Endothelial cell of umbilical vein (primary cell): ENCODE results near the gene LCOR. TPM values are rescaled to one million over a fixed set of nuclear protein-coding genes. Genes with fewer than 3 reads are reported as not detected.

Experiments
- BruUV-seq: library from RNA; stranded (reverse); fragments of 400-500 nt; replicated peaks from 2 replicates; lab custom pipeline; 2021; lab: Mats Ljungman, UMichigan
- CTCF ChIA-PET: fragments of 300-600, 350-600 bp; sonication (Branson Sonifier 250); formaldehyde crosslinking; loops from one replicate; lab custom pipeline; 2021; ENCODE audit warnings: antibody characterized with exemption, inconsistent platforms; lab: Charles Lee
- POLR2A ChIA-PET: fragments of 300-600, 350-600 bp; sonication (Branson Sonifier 250); formaldehyde crosslinking; loops from one replicate; lab custom pipeline; 2021; ENCODE audit warnings: antibody characterized with exemption, inconsistent platforms; lab: Charles Lee
- DNase-seq: peaks from one replicate; pipeline ENCODE4 v3.0.0-alpha.2; 2011; ENCODE audit warnings: low read depth, low spot score
- FAIRE-seq: peaks from 2 replicates; lab custom pipeline; 2011; peaks lifted over from hg19 to GRCh38; lab: Jason Lieb, UNC
- H2AFZ ChIP-seq: 2 replicates; pipeline ENCODE4 v1.6.0; 2012; ENCODE audit warnings: low read depth, low read length, control low read depth, inconsistent platforms
- H3K27ac ChIP-seq: 2 replicates; pipeline ENCODE4 v1.5.1; 2011; ENCODE audit warnings: low read depth, mild to moderate bottlenecking, control low read depth, low read length, moderate library complexity; ENCODE audit not compliant: insufficient read depth
- H3K27me3 ChIP-seq, 2 experiments: 2 replicates each; pipeline versions ENCODE4 v1.6.0 to v1.6.1; 2011; ENCODE audit warnings: low read length in 2 of 2, mixed read lengths in 1 of 2; ENCODE audit not compliant: control insufficient read depth in 2 of 2, insufficient read depth in 2 of 2
- H3K36me3 ChIP-seq, 2 experiments: 2 replicates in 1 of 2; 3 replicates in 1 of 2; pipeline ENCODE4 v1.5.1; 2011; ENCODE audit warnings: low read length in 2 of 2, mild to moderate bottlenecking in 1 of 2, moderate library complexity in 1 of 2; ENCODE audit not compliant: control insufficient read depth in 2 of 2, insufficient read depth in 2 of 2; ENCODE audit errors: extremely low read depth in 1 of 2
- H3K4me1 ChIP-seq: 3 replicates; pipeline ENCODE4 v1.5.1; 2011; ENCODE audit warnings: mild to moderate bottlenecking, low read length; ENCODE audit not compliant: control insufficient read depth, insufficient read depth; ENCODE audit errors: extremely low read depth
- H3K4me2 ChIP-seq: 2 replicates; pipeline ENCODE4 v1.6.1; 2011; ENCODE audit warnings: low read length, control low read depth, mixed read lengths; ENCODE audit not compliant: insufficient read depth
- H3K4me3 ChIP-seq, 3 experiments: fragments of 200-600 bp in 1 of 3; sonication (generic), shearing (Covaris generic) in 1 of 3; replicated peaks in 1 of 3; 2 replicates each; pipeline ENCODE4 v1.5.1; 2011 to 2016; ENCODE audit warnings: control low read depth in 3 of 3, low read length in 3 of 3, mild to moderate bottlenecking in 2 of 3, inconsistent platforms in 1 of 3, low read depth in 1 of 3, moderate library complexity in 1 of 3; ENCODE audit not compliant: insufficient read depth in 1 of 3
- H3K79me2 ChIP-seq: 2 replicates; pipeline ENCODE4 v1.6.0; 2012; ENCODE audit warnings: low read length, inconsistent platforms; ENCODE audit not compliant: control insufficient read depth, insufficient read depth
- H3K9ac ChIP-seq: replicated peaks from 2 replicates; pipeline ENCODE3; 2011; ENCODE audit warnings: low read length, control low read depth; ENCODE audit not compliant: insufficient read depth; ENCODE audit errors: extremely low read depth
- H3K9me1 ChIP-seq: replicated peaks from 3 replicates; pipeline ENCODE4 v1.6.0; 2011; ENCODE audit warnings: mild to moderate bottlenecking, low read length; ENCODE audit not compliant: control insufficient read depth, insufficient read depth; ENCODE audit errors: extremely low read depth
- H3K9me3 ChIP-seq: replicated peaks from 2 replicates; pipeline ENCODE4 v1.5.1; 2012; ENCODE audit warnings: low read length, inconsistent platforms; ENCODE audit not compliant: control insufficient read depth, insufficient read depth
- H4K20me1 ChIP-seq: replicated peaks from 2 replicates; pipeline ENCODE3; 2011; ENCODE audit warnings: mild to moderate bottlenecking, low read length; ENCODE audit not compliant: control insufficient read depth, insufficient read depth; ENCODE audit errors: extremely low read depth
- EZH2 ChIP-seq: IDR thresholded peaks from 2 replicates; pipeline ENCODE4 v1.6.1; 2012; ENCODE audit warnings: borderline replicate concordance, low read depth, mild to moderate bottlenecking, moderate library complexity, low read length, inconsistent platforms; ENCODE audit not compliant: severe bottlenecking
- FOS ChIP-seq: IDR thresholded peaks from 2 replicates; pipeline ENCODE4 v1.6.1; 2011; ENCODE audit warnings: mild to moderate bottlenecking, low read length, moderate library complexity, borderline replicate concordance; ENCODE audit not compliant: insufficient read depth
- GATA2 ChIP-seq: IDR thresholded peaks from 2 replicates; pipeline ENCODE4 v1.7.0; 2011; ENCODE audit warnings: low read depth, mild to moderate bottlenecking, moderate library complexity, mixed read lengths, low read length; ENCODE audit not compliant: insufficient read length, insufficient read depth
- JUN ChIP-seq: IDR thresholded peaks from 2 replicates; pipeline ENCODE4 v1.6.1; 2011; ENCODE audit warnings: borderline replicate concordance, low read depth; ENCODE audit not compliant: insufficient read length, insufficient read depth
- MYC ChIP-seq: IDR thresholded peaks from one replicate; pipeline ENCODE4 v1.6.1; 2011; ENCODE audit warnings: mild to moderate bottlenecking, low read depth, low read length
- POLR2A ChIP-seq: IDR thresholded peaks from 2 replicates; pipeline ENCODE4 v1.6.1; 2012; ENCODE audit warnings: low read depth, mild to moderate bottlenecking, control low read depth, low read length
- POLR2AphosphoS5 ChIP-seq: IDR thresholded peaks from 2 replicates; pipeline ENCODE4 v1.6.1; 2012; ENCODE audit warnings: low read depth, mild to moderate bottlenecking, control low read depth, low read length, moderate library complexity; ENCODE audit not compliant: insufficient read depth
- dilution Hi-C: fragments of 300-500 bp; cut with MboI; formaldehyde crosslinking; loops from one replicate; pipeline ENCODE4 v1.15.0; 2019; ENCODE audit warnings: low sequenced_read_pairs; ENCODE audit not compliant: extremely low pct_ligation_motif_present
- intact Hi-C: fragments of 100-400 bp; cut with micrococcal nuclease; formaldehyde crosslinking; loops from one replicate; pipeline ENCODE4 v1.10.0; 2022
- polyA plus RNA-seq, 4 experiments: library from polyadenylated mRNA; depleted of rRNA in 3 of 4; stranded (reverse) in 3 of 4; unstranded in 1 of 4; fragments of >200 nt; gene quantifications; 2 replicates each; pipeline versions ENCODE4 v1.2.1 to v1.2.3, GENCODE V29; 2011 to 2012; ENCODE audit warnings: missing spikeins in 1 of 4
- total RNA-seq: library from RNA; stranded (reverse); gene quantifications from 2 replicates; pipeline ENCODE4 v1.2.3, GENCODE V29; 2021
- TF ChIP-seq, protein P1 (sequence below): IDR thresholded peaks from 2 replicates; pipeline ENCODE4 v1.6.1; 2011; ENCODE audit not compliant: insufficient read depth, insufficient read length
- TF ChIP-seq, protein P2 (sequence below), 2 donors: IDR thresholded peaks; 1 replicate in 1 of 2; 2 replicates in 1 of 2; pipeline ENCODE4 v1.5.1; 2011; ENCODE audit warnings: low read length in 2 of 2, mild to moderate bottlenecking in 2 of 2, moderate library complexity in 2 of 2, control low read depth in 1 of 2, inconsistent platforms in 1 of 2, low read depth in 1 of 2; ENCODE audit not compliant: insufficient read depth in 1 of 2; ENCODE audit errors: extremely low read depth in 1 of 2

The LCOR gene
- total and polyA plus RNA-seq, 2 donors (not counting 3 experiments of a cell fraction or from before 2014, with no cell fraction given), result 11.6 to 39.0 TPM

DNA sequence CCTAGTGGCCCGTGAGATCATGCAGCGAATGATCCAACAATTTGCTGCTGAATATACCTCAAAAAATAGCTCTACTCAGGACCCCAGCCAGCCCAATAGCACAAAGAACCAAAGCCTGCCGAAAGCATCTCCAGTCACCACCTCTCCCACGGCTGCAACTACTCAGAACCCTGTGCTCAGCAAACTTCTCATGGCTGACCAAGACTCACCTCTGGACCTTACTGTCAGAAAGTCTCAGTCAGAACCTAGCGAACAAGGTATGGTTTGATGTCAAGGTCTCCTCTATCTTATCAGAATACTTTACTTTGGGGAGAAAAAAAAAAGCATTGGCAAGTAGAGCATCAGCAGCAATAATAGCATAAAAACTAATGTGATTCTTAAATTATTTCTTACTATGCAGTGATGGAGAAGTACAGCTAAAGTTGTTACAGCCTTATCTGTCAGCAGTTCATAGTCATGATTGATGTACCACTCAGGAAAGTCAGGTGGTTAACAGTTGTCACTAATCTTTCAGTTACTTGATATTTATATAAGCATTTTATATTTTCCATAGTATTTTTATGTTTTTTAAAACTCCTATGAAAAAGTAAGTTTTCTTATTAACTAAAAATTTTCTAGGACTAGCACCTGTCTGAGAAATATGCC, 117.1 kb downstream of the LCOR start:
- intact Hi-C loops (no loop called here), dilution Hi-C loops (no loop called here)
- H3K9me3 ChIP-seq, result no peaks in the 10 kb centered on the region
- no peaks in the 10 kb centered on the region for H3K27me3 ChIP-seq
- TF ChIP-seq GATA2, result no peak
- no peak for TF ChIP-seq POLR2A
- TF ChIP-seq, protein P1, sequence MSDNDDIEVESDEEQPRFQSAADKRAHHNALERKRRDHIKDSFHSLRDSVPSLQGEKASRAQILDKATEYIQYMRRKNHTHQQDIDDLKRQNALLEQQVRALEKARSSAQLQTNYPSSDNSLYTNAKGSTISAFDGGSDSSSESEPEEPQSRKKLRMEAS, result no peak
- no peak for TF ChIP-seq FOS
- TF ChIP-seq JUN, result no peak
- TF ChIP-seq, protein P2, sequence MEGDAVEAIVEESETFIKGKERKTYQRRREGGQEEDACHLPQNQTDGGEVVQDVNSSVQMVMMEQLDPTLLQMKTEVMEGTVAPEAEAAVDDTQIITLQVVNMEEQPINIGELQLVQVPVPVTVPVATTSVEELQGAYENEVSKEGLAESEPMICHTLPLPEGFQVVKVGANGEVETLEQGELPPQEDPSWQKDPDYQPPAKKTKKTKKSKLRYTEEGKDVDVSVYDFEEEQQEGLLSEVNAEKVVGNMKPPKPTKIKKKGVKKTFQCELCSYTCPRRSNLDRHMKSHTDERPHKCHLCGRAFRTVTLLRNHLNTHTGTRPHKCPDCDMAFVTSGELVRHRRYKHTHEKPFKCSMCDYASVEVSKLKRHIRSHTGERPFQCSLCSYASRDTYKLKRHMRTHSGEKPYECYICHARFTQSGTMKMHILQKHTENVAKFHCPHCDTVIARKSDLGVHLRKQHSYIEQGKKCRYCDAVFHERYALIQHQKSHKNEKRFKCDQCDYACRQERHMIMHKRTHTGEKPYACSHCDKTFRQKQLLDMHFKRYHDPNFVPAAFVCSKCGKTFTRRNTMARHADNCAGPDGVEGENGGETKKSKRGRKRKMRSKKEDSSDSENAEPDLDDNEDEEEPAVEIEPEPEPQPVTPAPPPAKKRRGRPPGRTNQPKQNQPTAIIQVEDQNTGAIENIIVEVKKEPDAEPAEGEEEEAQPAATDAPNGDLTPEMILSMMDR (IDR thresholded peaks at IDR 0.05; ENCODE audit: extremely low read depth in 1 of 2, insufficient read depth in 1 of 2, low read depth in 1 of 2, low read length in 2 of 2), result no peak
- TF ChIP-seq MYC, result no peak
- TF ChIP-seq EZH2, result no peak
- no peak for TF ChIP-seq POLR2AphosphoS5
- H3K4me1 ChIP-seq, result no peaks in the 10 kb centered on the region
- FAIRE-seq (no peak), DNase-seq (no peak)
- no peak overlapping the region for H3K27ac ChIP-seq
- H2AFZ ChIP-seq, result no peak overlapping the region
- H3K4me2 ChIP-seq, result no peak overlapping the region
- no TSS peak for BruUV-seq
- H3K9me1 ChIP-seq, result peaks cover 2% of the 10 kb centered on the region
- H3K9ac ChIP-seq, result no peak overlapping the region
- no peak overlapping the region for H3K4me3 ChIP-seq
- no peaks in the 10 kb centered on the region for H3K79me2 ChIP-seq
- ChIA-PET CTCF (interaction anchor here (1.0 kb wide), 1 partner anchor 76 kb away, joined by 6 read pairs; no protein-coding TSS in a partner anchor), POLR2A (no interaction called here)
- H4K20me1 ChIP-seq, result peaks cover 5% of the 10 kb centered on the region
- peaks cover 0 to 5% of the 10 kb centered on the region in 2 experiments for H3K36me3 ChIP-seq
